GM13976 (cell line): ENCODE measurements around the gene TSPAN15.

ENCODE experiments used
- DNase-seq: peaks from one replicate; pipeline ENCODE4 v3.0.0; 2012; ENCODE audit warnings: low spot score
- CTCF ChIP-seq: IDR thresholded peaks from 2 replicates; pipeline ENCODE4 v1.5.1; 2012; ENCODE audit warnings: borderline replicate concordance, mild to moderate bottlenecking; ENCODE audit not compliant: insufficient read depth; ENCODE audit errors: extremely low read depth, missing control alignments, control extremely low read depth
- in situ Hi-C: fragments of 300-500 bp; cut with MboI; formaldehyde crosslinking; loops from one replicate; pipeline ENCODE4 v1.12.0; 2022; ENCODE audit warnings: low sequenced_read_pairs, mixed read lengths, inconsistent platforms; ENCODE audit not compliant: unreplicated experiment

TSPAN15 gene

GRCh38 chr10:69537449-69537848 is 86.2 kb downstream of the TSPAN15 start:
- in situ Hi-C loops, result no loop called here
- DNase-seq, result no peak
- no peak for TF ChIP-seq CTCF

GRCh38 chr10:69538461-69538860 is 87.2 kb downstream of the TSPAN15 start:
- TF ChIP-seq CTCF, result no peak
- in situ Hi-C loops, result no loop called here
- no peak for DNase-seq

GRCh38 chr10:69541463-69541862 is 90.2 kb downstream of the TSPAN15 start:
- DNase-seq, result no peak
- TF ChIP-seq CTCF, result no peak
- in situ Hi-C loops, result no loop called here

- DNase-seq, result no peak
- in situ Hi-C loops, result no loop called here
Measured at GRCh38 chr10:69549959-69550358, 98.7 kb downstream of the TSPAN15 start.

GRCh38 chr10:69552268-69552667 is 101.0 kb downstream of the TSPAN15 start:
- no peak for TF ChIP-seq CTCF
- DNase-seq, result no peak
- in situ Hi-C loops, result no loop called here

More at GRCh38 chr10:69549959-69550358, 98.7 kb downstream of the TSPAN15 start:
- no peak for TF ChIP-seq CTCF

- in situ Hi-C loops, result no loop called here
- DNase-seq, result no peak
- TF ChIP-seq CTCF, result no peak
Measured at GRCh38 chr10:69553328-69553727, 102.1 kb downstream of the TSPAN15 start.

- DNase-seq, result no peak
- TF ChIP-seq CTCF, result no peak
- in situ Hi-C loops, result no loop called here
Measured at GRCh38 chr10:69554611-69555010, 103.3 kb downstream of the TSPAN15 start.
